GM23248 (cell line): ENCODE measurements around the gene ABCD2. TPM values are rescaled to one million over a fixed set of nuclear protein-coding genes. Genes with fewer than 3 reads are reported as not detected.
A peak's percentile ranks its signal among the peaks of the same experiment; 100 is the strongest.

Experiments used
- DNase-seq: peaks from one replicate; pipeline ENCODE4 v3.0.0-alpha.2; 2015
- H2AFZ ChIP-seq: fragments of 200-600 bp; sonication (generic); 2 replicates; pipeline ENCODE4 v1.6.1; 2016; ENCODE audit warnings: antibody characterized with exemption
- H3F3A ChIP-seq: fragments of 200-600 bp; sonication (generic); 2 replicates; pipeline ENCODE4 v1.6.1; 2016; ENCODE audit warnings: mild to moderate bottlenecking, antibody characterized with exemption, mixed run types; ENCODE audit not compliant: insufficient read depth
- H3K27ac ChIP-seq: fragments of 200-600 bp; sonication (generic); 2 replicates; pipeline ENCODE4 v1.5.1; 2016; ENCODE audit warnings: mild to moderate bottlenecking
- H3K27me3 ChIP-seq: fragments of 200-600 bp; sonication (generic); replicated peaks from 2 replicates; pipeline ENCODE4 v1.6.1; 2016; ENCODE audit warnings: mild to moderate bottlenecking; ENCODE audit not compliant: insufficient read depth
- H3K36me3 ChIP-seq: fragments of 200-600 bp; sonication (generic); 2 replicates; pipeline ENCODE4 v1.6.1; 2016; ENCODE audit warnings: low read depth, mild to moderate bottlenecking
- H3K4me1 ChIP-seq: fragments of 200-600 bp; sonication (generic); 2 replicates; pipeline ENCODE4 v1.6.1; 2016; ENCODE audit warnings: mild to moderate bottlenecking; ENCODE audit not compliant: insufficient read depth
- H3K4me2 ChIP-seq: fragments of 200-600 bp; sonication (generic); one replicate; pipeline ENCODE4 v1.6.1; 2016; ENCODE audit warnings: mild to moderate bottlenecking; ENCODE audit not compliant: unreplicated experiment
- H3K4me3 ChIP-seq: fragments of 200-600 bp; sonication (generic); 2 replicates; pipeline ENCODE4 v1.5.1; 2016; ENCODE audit warnings: mild to moderate bottlenecking
- H3K79me2 ChIP-seq: fragments of 200-600 bp; sonication (generic); 2 replicates; pipeline ENCODE4 v1.6.1; 2016; ENCODE audit warnings: mild to moderate bottlenecking; ENCODE audit not compliant: insufficient read depth
- H3K9ac ChIP-seq: fragments of 200-600 bp; sonication (generic); 2 replicates; pipeline ENCODE4 v1.6.1; 2016; ENCODE audit warnings: mild to moderate bottlenecking
- H3K9me2 ChIP-seq: fragments of 200-600 bp; sonication (generic); 2 replicates; pipeline ENCODE4 v1.6.1; 2016; ENCODE audit warnings: mixed run types, mild to moderate bottlenecking, moderate library complexity; ENCODE audit not compliant: insufficient read depth
- H3K9me3 ChIP-seq: fragments of 200-600 bp; sonication (generic); one replicate; pipeline ENCODE4 v1.6.1; 2017; ENCODE audit warnings: low read depth
- H4K20me1 ChIP-seq: fragments of 200-600 bp; sonication (generic); 2 replicates; pipeline ENCODE4 v1.6.0; 2016; ENCODE audit not compliant: insufficient read depth
- EZH2 ChIP-seq: fragments of 200-600 bp; sonication (generic); IDR thresholded peaks from 2 replicates; pipeline ENCODE4 v1.6.1; 2018; ENCODE audit warnings: antibody characterized with exemption, mild to moderate bottlenecking; ENCODE audit not compliant: insufficient read depth, poor library complexity, severe bottlenecking
- EZH2phosphoT487 ChIP-seq: fragments of 200-600 bp; sonication (generic); IDR thresholded peaks from 2 replicates; pipeline ENCODE4 v1.6.1; 2018; ENCODE audit warnings: antibody characterized with exemption, moderate library complexity, mild to moderate bottlenecking, low read depth; ENCODE audit not compliant: insufficient read depth
- WGBS, 2 experiments: methylation state at CpG; one replicate each; pipeline ENCODE4 v1.1.6; 2015 to 2017; ENCODE audit warnings: low lambda C conversion rate in 2 of 2, low coverage in 1 of 2; ENCODE audit errors: missing lambda C conversion rate in 2 of 2; 5-methylcytosine and 5-hydroxymethylcytosine counted together
- in situ Hi-C: fragments of 300-500 bp; cut with MboI; formaldehyde crosslinking; loops from 2 replicates; pipeline ENCODE4 v1.15.0; 2020
- polyA plus RNA-seq: library from polyadenylated mRNA; unstranded; fragments of >200 nt; fragmentation: Nextera tagmentation; extraction: Ambion mirVana; gene quantifications from 2 replicates; pipeline ENCODE4 v1.2.1, GENCODE V29; 2016
- total RNA-seq: library from RNA; depleted of rRNA; stranded (reverse); fragments of >200 nt; shearing (Covaris generic); gene quantifications from 2 replicates; pipeline ENCODE4 v1.2.3, GENCODE V29; 2014

Gene ABCD2
- total and polyA plus RNA-seq, 2 experiments from 2014 or later: 0.11 TPM; not detected in 1

DNA sequence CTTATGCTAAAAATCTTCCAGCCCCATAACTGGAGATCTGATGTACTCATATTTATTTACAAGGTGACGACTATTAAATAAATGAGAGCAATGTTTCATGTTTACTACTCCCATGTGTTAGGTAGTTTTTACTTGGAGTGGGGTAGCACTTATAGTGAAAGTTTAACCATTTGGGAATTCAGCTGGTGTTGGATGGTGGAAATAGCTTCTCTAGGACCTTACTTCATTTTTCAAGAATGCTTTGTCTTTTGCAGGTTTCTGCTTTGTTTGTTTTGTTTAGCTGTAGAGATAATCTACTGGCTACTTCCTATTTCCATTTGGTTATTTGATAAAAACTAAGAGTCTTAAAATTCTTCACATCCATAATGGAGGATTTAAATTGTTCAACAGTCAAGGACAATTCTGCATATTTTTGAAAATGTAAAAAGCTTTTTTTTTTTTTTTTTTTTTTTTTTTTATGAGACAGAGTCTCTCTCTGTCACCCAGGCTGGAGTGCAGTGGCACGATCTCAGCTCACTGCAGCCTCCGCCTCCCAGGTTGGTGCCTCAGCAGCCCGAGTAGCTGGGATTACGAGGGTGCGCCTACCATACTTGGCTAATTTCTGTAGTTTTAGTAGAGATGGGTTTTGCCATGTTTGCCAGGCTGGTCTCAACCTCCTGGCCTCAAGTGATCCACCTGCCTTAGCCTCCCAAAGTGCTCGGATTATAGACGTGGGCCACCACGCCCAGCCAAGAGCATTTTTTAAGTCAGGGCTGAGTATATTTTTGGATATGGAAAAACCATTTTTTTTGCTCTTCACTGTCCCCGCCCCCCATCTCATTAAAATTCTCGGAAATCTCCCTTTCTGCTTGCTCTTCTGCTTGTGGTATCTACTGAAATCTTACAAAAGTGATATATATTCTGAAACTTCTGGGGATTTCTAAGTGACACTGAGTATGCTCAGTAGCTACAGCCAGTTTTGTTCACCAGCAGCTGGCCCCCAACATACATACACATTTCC is 1.4 kb upstream of the ABCD2 start:
- 0 out of 2 replicates have a peak, but pooled peaks cover 4% of the 10 kb centered on the region for H3K4me1 ChIP-seq
- 0 out of 2 replicates have a peak overlapping the region, but pooled peaks have one; percentile 43 for H3K27ac ChIP-seq
- H3K4me2 ChIP-seq: peak overlapping the region; percentile 98
- H3F3A ChIP-seq: peaks cover 19% of the 10 kb centered on the region
- no peaks in the 10 kb centered on the region for H3K9me3 ChIP-seq
- no peaks in the 10 kb centered on the region for H3K36me3 ChIP-seq
- in situ Hi-C loops: no loop called here
- peak overlapping the region; percentile 68 for H3K9ac ChIP-seq
- no peaks in the 10 kb centered on the region for H4K20me1 ChIP-seq
- whole genome bisulfite sequencing, 2 experiments: 64 to 65% methylated on average over 11 of the region's 11 CpGs
- H3K27me3 ChIP-seq: no peaks in the 10 kb centered on the region
- H2AFZ ChIP-seq: peak overlapping the region; percentile 99
- H3K4me3 ChIP-seq: peak overlapping the region; percentile 90
- DNase-seq: no peak
- no peaks in the 10 kb centered on the region for H3K9me2 ChIP-seq
- no peaks in the 10 kb centered on the region for H3K79me2 ChIP-seq
- no peak for TF ChIP-seq EZH2
- no peak for TF ChIP-seq EZH2phosphoT487

DNA sequence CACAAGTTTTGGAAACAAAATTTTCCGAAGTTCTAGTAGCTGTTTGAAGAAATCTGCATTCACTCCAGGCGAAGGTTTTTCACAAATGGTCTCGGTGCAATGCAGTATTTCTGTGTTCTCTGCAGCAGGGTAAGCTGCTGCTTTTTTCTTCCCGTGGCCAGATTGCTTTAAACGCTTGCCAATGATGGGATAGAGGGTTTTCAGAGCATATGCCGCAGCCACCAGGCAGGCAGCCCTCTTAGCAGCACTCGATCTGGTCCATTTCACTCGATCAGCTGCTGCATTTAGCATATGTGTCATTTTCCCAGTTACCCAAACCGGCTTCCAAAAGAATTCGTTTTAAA is 315 bp downstream of the ABCD2 start:
- no peak overlapping the region; the same call in 1 of the 2 replicates for H3K27ac ChIP-seq

DNA sequence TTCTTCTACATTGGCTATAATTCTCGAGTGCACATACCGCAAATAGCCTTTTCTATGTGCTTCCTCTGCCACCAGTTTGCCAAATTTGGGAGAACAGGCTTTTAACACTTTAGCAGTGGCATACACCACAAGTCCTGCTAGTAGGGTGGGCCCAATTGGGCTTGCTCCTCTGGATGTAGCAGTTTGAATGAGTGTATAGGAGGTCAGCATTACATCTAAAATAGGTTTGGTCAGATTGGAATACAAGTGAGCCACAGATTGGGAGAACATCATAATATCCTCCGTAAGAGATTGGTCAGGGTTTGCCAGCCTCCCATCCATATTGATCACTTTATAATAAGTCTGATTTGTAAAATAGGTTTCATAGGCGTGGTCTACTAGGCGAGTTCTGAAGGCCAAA is 902 bp downstream of the ABCD2 start:
- Histone ChIP-seq H3K27me3 (no peaks in the 10 kb centered on the region), H3K4me3 (peak overlapping the region; percentile 90), H4K20me1 (no peaks in the 10 kb centered on the region), H3K27ac (no peak overlapping the region), H3K4me2 (peak overlapping the region; percentile 98), H3K79me2 (no peaks in the 10 kb centered on the region), H2AFZ (peak overlapping the region; percentile 99; the same call in 1 of the 2 replicates), H3K9me2 (no peaks in the 10 kb centered on the region), H3K36me3 (no peaks in the 10 kb centered on the region), H3K9ac (no peak overlapping the region), H3K9me3 (no peaks in the 10 kb centered on the region), H3F3A (peaks cover 19% of the 10 kb centered on the region), H3K4me1 (0 out of 2 replicates have a peak, but pooled peaks cover 4% of the 10 kb centered on the region)
- in situ Hi-C loops: no loop called here
- DNase-seq: no peak
- TF ChIP-seq EZH2phosphoT487 (no peak), EZH2 (no peak)
- WGBS, 2 experiments: 48 to 49% methylated on average over 5 of the region's 5 CpGs

More for the DNA sequence above, 315 bp downstream of the ABCD2 start:
- peaks cover 19% of the 10 kb centered on the region for H3F3A ChIP-seq
- TF ChIP-seq EZH2phosphoT487 (no peak), EZH2 (no peak)
- H3K79me2 ChIP-seq: no peaks in the 10 kb centered on the region
- 0 out of 2 replicates have a peak, but pooled peaks cover 4% of the 10 kb centered on the region for H3K4me1 ChIP-seq
- H3K4me3 ChIP-seq: peak overlapping the region; percentile 90
- H3K36me3 ChIP-seq: no peaks in the 10 kb centered on the region
- in situ Hi-C loops: no loop called here
- no peaks in the 10 kb centered on the region for H3K27me3 ChIP-seq
- no peaks in the 10 kb centered on the region for H3K9me2 ChIP-seq
- H3K4me2 ChIP-seq: peak overlapping the region; percentile 98
- WGBS, 2 experiments: 2 to 3% methylated on average over 10 of the region's 10 CpGs
- DNase-seq: no peak
- H2AFZ ChIP-seq: peak overlapping the region; percentile 99
- H3K9ac ChIP-seq: peak overlapping the region; percentile 68
- no peaks in the 10 kb centered on the region for H4K20me1 ChIP-seq
- H3K9me3 ChIP-seq: no peaks in the 10 kb centered on the region

DNA sequence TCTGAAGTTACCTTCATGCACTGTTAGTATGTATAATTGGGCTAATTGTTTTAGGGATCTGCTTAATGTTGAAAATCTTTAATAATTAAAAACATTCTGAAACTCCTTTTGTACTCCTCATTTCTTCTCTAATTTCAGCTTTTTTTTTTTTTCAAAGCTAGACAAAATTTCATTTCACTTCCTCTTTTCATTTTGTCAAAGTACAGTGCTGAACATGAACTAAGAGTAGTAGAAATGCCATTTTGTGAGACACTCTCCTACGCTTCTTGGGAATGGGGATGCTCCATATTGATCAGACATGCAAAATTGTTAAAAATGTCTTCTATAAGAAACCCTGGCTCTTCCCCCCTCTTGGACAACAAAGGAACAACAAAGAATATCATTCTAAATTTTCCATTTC is 1.7 kb downstream of the ABCD2 start:
- H3K27ac ChIP-seq: no peak overlapping the region
- H2AFZ ChIP-seq: no peak overlapping the region
- H3F3A ChIP-seq: peaks cover 19% of the 10 kb centered on the region
- H3K9me3 ChIP-seq: no peaks in the 10 kb centered on the region
- in situ Hi-C loops: no loop called here
- H3K9me2 ChIP-seq: no peaks in the 10 kb centered on the region
- H3K9ac ChIP-seq: no peak overlapping the region
- H3K4me3 ChIP-seq: no peak overlapping the region
- DNase-seq: no peak
- H3K4me1 ChIP-seq: 0 out of 2 replicates have a peak, but pooled peaks cover 4% of the 10 kb centered on the region
- no peaks in the 10 kb centered on the region for H3K79me2 ChIP-seq
- H4K20me1 ChIP-seq: no peaks in the 10 kb centered on the region
- H3K36me3 ChIP-seq: no peaks in the 10 kb centered on the region
- H3K4me2 ChIP-seq: no peak overlapping the region
- 88 to 100% methylated on average over 1 of the region's 1 CpG for WGBS, 2 experiments
- TF ChIP-seq EZH2phosphoT487 (no peak), EZH2 (no peak)
- H3K27me3 ChIP-seq: no peaks in the 10 kb centered on the region
